Activated CD8-positive, alpha-beta memory T cell treated with anti-CD3 and anti-CD28 coated beads for 1 hour (primary cell): ENCODE measurements around the gene GJD4.

ENCODE experiments used
- DNase-seq, 2 donors: peaks; one replicate each; pipeline ENCODE4 v3.0.0-alpha.2; 2020; ENCODE audit warnings: low read depth in 1 of 2; ENCODE audit errors: extremely low read depth in 1 of 2

The GJD4 gene

DNA sequence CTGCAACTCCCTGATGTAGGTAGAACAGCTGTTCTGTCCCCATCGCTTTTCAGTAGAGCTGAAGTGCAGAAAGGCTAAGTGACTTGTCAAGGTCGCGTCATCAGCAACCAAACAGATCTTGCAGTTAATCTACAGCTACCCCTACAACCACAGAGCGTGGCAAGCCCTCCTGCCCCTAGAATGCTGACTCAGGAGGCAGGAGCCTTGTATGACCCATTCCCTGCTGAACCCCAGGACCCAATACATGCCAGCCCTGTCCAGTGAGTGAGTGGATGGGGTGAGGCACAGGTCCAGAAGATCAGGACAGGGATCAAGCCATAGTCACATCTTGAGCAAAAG lies 26.6 kb upstream of the GJD4 start:
- no peak for DNase-seq

DNA sequence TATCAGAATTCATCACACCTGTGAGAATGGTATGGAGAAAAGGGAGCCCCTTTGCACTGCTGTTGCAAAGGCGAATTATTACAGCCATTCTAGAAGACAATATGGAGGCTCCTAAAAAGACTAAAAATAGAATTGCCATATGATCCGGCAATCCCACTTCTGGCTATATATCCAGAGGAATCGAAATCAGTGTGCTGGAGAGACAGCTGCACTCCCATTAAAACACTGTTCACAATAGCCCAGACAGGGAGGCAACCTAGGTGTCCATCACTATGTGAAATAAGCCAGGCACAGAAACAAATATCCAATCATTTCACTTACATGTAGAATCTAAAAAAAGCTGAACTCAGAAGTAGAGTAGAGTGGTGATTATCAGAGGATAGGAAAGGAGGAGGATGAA lies 26.0 kb upstream of the GJD4 start:
- DNase-seq, result no peak

DNA sequence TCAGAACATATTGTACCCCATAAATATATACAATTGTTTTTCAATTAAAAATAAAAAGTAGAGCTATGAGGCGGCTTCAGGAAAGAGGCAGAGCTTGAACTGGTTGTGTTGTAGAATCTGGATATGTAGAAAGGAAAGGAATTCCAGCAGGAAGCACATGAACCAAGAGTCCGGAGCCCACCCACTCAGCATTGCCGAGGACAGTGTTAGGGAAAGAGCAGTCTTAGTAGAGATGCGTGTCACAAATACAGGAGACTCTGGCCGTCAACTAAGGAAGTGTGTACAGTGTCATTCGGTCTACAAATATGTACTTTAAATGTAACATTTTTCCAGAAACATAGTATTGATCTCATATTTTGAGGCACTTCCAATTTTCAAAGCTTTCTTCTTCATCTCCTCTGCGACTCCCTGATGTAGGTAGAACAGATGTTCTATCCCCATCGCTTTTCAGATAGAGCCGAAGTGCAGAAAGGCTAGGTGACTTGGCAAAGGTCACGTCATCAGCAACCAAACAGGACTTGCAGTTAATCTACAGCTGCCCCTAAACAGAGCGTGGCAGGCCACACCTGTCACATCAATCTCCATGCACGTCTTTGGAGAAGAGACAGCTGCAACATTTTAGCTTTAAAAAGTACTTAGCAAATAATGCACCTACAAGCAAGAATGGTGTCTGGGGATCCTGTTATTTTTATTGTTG lies 25.3 kb upstream of the GJD4 start:
- DNase-seq, result no peak

DNA sequence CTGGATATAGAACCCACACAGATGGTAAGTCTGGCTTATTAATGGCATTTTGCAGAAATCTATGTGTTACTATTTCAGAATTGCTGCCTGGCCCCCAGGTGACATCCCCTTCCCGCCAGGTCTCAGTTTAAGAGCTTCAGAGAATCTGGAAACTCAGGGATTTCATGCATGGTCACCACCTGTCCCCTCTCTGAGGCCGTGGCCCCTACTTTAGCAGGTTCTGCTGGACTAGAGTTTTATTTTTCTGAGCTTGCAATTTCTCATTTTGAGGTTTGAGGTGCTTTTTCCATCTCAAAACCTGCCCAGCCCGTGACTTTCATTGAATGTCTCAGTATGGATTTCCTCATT lies 24.7 kb upstream of the GJD4 start:
- DNase-seq, result no peak

DNA sequence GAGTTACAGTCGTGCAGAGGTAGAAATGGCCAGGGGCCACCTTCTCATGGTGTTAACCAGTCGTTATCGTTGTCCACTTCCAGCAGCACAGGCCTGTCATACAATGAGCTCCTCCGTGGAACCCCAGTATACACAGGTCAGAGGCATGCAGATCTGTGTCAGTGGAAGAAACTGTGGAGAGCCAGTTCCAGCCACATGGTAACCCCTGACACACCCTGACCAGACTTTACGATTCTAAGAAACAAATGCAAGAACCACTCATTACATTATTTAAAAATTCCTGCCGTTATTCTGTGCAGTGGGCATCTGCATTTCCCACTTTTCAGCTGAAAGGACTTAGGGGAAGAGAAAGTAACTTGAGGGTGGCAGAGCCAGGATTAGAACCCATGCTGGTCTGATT lies 23.5 kb upstream of the GJD4 start:
- DNase-seq, result no peak

DNA sequence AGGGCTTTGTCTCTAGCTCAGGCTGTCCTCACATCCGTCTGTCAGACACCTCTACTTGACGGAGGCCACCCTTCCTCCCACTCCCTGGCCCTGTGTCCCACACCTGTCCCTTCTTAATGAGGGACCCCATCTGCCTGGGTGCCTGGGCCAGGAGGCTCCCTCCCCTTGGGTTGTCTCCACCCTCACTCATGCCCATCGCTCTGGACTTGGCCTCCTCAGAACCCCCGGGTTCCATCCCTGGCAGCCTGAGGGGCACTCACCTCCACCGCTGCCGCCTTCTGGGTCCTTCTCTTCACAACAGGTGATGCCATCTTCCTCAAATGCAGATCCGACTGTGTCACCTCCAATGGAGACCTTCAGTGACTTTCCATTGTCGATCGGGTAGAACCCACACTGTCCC lies 20.2 kb upstream of the GJD4 start:
- DNase-seq, result no peak

DNA sequence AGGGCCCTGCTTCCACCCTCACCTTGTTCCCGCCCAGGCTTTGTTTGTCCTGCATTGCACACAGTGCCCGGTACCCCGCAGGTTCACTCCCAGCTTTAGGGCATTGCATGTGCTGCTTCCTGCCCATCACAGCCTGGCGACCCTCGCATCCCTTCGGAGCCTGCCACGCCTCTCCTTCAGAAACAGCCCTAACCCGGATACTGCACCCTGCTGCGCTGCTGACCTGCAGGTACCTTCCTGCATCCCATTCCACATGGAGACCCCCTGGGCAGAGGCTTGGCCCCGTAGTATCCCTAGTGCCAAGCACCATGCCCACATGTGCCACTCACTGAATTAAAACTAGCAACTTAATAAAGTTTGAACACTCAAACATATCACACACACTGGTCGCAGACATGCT lies 19.8 kb upstream of the GJD4 start:
- DNase-seq, result no peak

DNA sequence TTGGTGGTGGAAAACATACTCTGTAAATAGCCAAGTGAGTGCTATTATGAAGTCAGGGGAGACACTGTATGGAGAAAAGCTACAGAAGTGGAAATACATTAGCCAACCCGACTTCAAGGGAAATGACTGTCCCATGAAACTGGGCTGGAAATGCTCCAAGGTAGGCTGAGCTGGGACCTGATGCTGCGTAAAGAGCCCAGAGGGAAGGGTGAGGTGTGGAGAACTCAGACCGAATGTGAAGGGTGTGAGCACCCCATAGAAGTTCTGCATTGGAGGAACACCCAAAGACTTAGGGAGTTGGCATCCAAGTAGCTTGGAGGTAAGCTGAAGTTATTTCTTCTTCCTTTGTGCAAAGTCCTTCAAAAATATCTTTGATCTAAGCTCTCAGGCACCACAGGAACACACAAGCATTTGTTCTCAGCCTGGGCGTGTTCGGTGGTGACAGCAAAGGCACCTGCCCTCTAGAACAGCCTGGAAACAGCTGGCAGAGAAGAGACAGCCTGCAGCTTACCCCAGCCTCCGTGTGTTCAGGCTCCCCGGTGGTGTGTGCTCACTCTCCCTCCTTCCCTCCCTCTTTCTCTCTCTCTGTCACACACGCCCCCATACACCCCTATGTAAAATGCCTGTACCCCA lies 19.1 kb upstream of the GJD4 start:
- DNase-seq, result no peak

DNA sequence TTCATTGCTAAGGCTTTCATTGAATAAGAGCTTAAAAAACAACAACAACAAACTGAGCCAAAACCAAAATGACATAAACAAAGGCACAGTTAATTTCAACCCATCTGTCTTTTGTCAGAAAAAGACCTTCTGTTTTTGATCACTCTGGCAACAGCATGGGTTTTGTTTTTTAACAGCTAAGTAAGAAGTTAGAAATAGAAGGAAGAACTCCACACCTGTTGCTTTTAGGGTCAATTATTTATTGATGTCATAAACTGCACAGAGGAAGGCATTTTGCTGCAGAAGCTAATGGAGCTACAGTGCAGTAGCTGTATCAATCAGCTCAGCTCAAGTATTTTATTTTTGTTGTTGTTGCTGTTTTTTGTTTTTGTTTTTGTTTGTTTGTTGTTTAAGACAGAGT lies 16.3 kb upstream of the GJD4 start:
- no peak for DNase-seq

DNA sequence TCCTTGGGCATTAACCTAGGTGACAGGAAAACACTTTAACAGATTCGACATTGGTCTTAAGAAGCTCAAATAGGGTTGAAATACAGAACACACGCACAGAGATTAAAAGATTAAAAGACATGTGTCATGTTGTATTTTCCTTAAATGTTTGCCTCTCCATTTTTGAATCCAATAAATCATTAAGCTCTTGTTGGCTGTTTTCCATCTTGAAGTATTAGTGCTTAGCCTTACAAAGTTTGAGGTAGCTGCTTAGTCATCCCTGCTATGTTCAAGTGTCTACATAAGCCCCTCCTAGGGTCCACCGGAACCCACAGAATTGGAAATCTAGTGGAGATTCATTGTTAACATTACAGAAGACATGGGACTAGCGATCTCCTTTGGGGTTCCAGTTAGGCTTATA lies 12.7 kb upstream of the GJD4 start:
- DNase-seq, result no peak

DNA sequence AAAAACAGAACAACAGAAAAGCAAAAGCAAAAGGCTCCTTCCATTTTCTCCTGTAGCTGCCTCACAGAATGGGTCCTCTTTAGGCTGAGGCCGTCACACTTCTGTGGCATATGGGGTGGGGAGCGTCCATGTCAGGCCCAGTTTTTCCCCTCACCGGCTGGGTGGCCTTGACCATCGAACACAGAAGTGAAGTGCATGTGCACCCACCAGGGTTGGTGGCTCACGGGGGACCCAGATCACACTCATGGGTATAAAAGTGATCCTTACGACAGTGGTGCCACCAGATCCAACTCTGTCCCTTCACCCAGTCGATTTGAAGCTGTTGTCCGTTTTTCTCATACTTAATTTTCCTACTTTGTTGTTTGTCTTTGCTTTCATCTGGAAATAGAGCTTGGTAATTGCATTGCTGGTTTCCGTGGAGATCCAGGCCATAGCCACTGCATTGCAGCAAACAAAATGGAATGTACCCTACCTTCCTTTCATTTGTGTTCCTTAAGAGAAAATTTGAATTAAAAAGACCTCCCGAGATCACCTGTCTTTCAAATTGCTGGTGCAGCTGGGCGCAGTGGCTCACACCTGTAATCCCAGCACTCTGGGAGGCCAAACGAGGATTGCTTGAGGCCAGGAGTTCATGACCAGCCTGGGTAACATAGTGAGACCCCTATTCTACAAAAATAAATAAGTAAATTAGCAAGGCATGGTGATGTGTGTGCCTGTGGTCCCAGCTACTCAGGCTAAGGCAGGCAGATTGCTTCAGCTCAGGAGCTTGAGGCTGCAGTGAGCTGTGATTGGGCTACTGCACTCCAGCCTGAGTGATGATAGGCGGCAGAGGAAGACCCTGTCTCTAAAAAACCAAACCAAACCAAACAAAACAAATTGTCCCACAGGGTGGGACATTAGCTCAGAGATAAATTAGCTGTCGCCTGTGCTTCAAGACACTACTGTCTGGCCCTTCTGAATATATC lies 10.7 kb upstream of the GJD4 start:
- DNase-seq, result no peak

DNA sequence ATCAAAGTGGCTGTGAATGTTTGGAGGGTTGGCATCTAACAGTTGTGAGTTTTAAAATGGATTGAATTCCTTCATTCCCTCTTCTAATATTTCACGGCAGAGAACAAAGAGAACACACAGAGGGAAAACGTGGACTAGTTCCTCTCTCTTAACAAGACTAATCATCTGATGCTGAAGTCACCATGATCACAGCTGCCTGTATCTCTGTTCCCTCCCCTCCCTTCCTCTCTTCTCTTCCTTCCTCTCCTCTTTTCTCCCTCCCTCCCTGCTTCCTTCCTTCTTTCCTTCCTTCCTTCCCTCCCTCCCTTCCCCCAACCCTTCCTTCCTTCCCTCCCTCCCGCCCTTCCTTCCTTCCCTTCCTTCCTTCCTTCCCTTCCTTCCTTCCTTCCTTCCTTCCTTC lies 10.0 kb upstream of the GJD4 start:
- no peak for DNase-seq

DNA sequence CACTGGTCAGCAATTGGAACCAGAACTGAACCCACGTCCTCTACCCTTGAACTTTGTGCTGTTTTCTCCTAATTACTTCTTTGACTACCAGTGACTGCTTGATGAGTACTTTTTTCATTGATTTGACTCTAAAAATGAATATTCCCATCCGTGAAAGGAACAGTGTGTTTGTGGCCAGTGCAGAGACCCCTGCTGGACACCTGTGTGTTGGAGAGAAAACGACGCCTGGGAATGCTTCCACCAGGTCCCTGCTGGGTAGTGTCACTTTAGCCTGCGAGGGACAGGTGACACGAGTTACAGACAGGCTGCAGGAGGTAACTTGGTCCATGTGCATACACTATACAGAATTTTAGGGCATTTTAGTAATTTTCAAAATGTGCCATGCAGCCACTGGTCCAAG lies 6.8 kb upstream of the GJD4 start:
- DNase-seq, result no peak

DNA sequence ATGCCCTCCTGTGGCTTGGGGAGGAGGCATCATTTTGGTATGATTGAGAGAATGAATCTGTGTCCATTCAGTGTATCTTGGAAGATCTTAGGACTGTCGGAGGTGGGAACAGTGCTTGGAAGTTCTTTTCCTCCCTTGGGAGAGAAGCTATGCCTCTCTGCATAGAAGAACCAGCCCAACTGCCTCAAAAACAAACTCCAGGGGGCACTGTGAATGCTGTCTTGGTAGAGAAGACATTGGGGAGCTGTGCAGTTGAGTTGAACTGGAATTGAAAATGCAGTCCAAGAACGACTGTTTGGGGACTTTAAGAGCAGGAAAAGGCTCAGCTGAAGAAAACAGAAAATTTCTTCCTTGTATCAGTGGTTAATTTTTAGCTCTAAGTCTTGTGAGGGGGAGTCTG lies 4.9 kb upstream of the GJD4 start:
- no peak for DNase-seq

DNA sequence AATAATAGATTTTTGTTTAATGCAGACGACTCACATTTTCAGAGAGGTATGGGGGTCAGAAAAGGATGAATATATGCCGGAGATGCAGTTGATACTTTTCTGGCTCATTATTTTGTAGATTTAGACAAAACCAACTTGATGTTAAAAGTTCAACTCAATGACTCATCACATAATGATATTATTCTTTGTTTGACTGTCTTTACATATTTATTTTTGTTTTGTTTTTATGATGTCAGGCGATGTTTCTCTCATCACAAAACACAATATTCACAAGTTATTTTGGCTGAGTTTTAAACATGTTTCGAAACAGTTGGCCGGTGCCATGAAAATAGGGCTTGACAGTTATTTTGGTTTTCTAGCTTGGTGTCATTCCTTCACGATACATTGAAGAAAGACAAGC lies 1.3 kb downstream of the GJD4 start:
- no peak for DNase-seq

DNA sequence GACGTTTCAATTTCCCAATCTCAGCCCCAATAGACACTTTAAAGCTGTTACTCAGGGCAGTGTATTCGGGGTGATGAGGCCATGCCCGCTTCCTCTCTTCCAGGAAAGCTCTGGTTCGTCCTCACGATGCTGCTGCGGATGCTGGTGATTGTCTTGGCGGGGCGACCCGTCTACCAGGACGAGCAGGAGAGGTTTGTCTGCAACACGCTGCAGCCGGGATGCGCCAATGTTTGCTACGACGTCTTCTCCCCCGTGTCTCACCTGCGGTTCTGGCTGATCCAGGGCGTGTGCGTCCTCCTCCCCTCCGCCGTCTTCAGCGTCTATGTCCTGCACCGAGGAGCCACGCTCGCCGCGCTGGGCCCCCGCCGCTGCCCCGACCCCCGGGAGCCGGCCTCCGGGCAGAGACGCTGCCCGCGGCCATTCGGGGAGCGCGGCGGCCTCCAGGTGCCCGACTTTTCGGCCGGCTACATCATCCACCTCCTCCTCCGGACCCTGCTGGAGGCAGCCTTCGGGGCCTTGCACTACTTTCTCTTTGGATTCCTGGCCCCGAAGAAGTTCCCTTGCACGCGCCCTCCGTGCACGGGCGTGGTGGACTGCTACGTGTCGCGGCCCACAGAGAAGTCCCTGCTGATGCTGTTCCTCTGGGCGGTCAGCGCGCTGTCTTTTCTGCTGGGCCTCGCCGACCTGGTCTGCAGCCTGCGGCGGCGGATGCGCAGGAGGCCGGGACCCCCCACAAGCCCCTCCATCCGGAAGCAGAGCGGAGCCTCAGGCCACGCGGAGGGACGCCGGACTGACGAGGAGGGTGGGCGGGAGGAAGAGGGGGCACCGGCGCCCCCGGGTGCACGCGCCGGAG lies 2.6 kb downstream of the GJD4 start:
- no peak for DNase-seq

DNA sequence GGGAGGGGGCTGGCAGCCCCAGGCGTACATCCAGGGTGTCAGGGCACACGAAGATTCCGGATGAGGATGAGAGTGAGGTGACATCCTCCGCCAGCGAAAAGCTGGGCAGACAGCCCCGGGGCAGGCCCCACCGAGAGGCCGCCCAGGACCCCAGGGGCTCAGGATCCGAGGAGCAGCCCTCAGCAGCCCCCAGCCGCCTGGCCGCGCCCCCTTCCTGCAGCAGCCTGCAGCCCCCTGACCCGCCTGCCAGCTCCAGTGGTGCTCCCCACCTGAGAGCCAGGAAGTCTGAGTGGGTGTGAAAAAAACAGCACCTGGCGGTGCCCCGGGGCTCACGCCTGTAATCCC lies 3.2 kb downstream of the GJD4 start:
- no peak for DNase-seq

DNA sequence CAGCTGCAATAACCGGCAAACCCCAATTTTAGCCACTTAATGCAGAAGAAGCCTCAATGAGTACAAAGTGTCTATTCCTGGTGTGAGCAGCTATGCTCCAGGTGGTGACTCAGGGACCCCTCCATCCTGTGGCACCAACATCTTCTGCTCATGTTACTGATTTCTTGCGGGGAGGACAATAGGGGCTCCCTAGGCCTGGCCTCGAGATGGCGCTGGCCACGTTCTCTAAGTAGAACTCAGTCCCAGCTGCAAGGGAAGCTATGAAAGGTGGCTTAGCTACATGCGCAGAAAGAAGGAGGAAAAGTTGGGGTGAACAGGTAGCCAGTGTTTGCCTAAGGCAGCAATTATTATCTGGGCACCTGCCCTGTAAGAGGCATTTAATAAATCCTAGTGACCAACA lies 6.6 kb downstream of the GJD4 start:
- no peak for DNase-seq

DNA sequence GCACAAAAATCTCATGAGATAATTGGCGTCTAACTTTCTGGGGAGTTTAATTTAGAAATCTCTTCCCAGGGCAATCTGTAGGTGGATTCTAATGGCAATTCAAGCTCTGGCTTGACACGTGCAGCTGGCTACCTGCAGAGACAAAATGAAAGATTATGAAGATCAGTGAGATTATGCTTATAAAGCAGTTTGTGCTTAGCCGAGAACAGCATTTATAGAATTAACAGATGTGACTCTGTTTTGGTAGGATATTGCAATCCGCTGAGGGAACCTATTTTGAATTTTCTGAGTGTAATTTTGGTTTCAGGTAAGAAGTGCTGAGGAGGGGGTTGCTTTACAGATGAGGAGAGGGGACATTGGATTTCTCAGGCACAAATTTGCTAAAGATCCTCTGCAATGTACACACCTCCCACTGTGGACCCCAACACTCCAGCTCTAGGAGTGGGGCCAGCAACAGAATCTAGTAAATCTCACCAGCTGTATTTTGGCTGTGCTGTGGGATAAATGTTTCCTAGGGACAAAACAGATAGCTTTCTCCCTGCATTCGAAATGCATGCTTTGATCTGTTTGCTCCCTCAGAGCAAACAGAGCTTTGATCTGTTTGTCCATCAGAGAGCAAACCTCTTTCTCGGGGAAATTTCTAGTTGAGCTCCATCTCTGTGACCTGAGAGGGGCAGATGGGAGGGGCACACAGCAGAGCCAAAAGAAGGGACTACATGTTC lies 7.4 kb downstream of the GJD4 start:
- no peak for DNase-seq

DNA sequence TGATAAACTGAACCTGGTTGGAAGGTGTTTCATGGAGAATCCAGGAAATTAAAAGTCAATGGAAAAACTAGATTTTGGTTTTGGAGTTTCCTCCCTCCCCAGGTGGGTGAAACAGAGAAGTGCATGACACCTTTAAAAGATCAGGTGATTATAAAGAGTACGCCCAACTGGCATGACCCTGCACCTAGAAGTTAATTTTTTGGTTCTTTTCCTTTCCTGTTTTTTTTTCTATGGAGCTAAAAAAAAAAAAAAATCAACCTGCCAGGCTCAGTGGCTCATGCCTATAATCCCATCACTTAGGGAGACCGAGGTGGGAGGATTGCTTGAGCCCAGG lies 7.9 kb downstream of the GJD4 start:
- no peak for DNase-seq
